ENCODE results near the gene ARHGAP33.
"Not testable (repeated sequence)": the region's sequence is repeated elsewhere in the genome, so short reads cannot be mapped to it uniquely, and the experiment has no call there.

The ARHGAP33 gene

GRCh38 chr19:35780717-35781116 is 5.4 kb downstream of the ARHGAP33 start:
- no peak for DNase-seq

- no peak for DNase-seq
These were observed 6.3 kb downstream of the ARHGAP33 start for GRCh38 chr19:35781650-35782049.

- no peak for DNase-seq
These were observed 7.2 kb downstream of the ARHGAP33 start for GRCh38 chr19:35782589-35782988.

GRCh38 chr19:35783469-35784434 is 8.4 kb downstream of the ARHGAP33 start:
- DNase-seq, result peak; percentile 62

- peak; percentile 27 for DNase-seq
These were observed 9.4 kb downstream of the ARHGAP33 start for GRCh38 chr19:35784503-35785338.

- no peak for DNase-seq
These were observed 9.9 kb downstream of the ARHGAP33 start for GRCh38 chr19:35785339-35785627.

- no peak for DNase-seq
These were observed 11.2 kb downstream of the ARHGAP33 start for GRCh38 chr19:35786299-35787160.

- no peak for DNase-seq
These were observed 11.9 kb downstream of the ARHGAP33 start for GRCh38 chr19:35787227-35787799.

GRCh38 chr19:35788205-35788960 is 13.0 kb downstream of the ARHGAP33 start:
- no peak for DNase-seq

GRCh38 chr19:35789195-35789977 is 14.0 kb downstream of the ARHGAP33 start:
- DNase-seq, result peak; percentile 56

GRCh38 chr19:35789978-35790944 is 14.9 kb downstream of the ARHGAP33 start:
- no peak for DNase-seq

- DNase-seq, result peak; percentile 89
These were observed 15.8 kb downstream of the ARHGAP33 start for GRCh38 chr19:35790981-35791813.

GRCh38 chr19:35791814-35792279 is 16.5 kb downstream of the ARHGAP33 start:
- DNase-seq, result no peak

GRCh38 chr19:35792312-35792711 is 16.9 kb downstream of the ARHGAP33 start:
- DNase-seq, result no peak

GRCh38 chr19:35792888-35793287 is 17.5 kb downstream of the ARHGAP33 start:
- DNase-seq, result no peak

- DNase-seq, result no peak
These were observed 18.2 kb downstream of the ARHGAP33 start for GRCh38 chr19:35793381-35794165.

GRCh38 chr19:35795564-35795963 is 20.2 kb downstream of the ARHGAP33 start:
- DNase-seq, result not testable (repeated sequence)

Measured in 8988T (cell line).